GM18520 (cell line): ENCODE data around the gene IL36RN.
"Not testable (repeated sequence)": the region's sequence is repeated elsewhere in the genome, so short reads cannot be mapped to it uniquely, and the experiment has no call there.

Experiments
- ATAC-seq: cut with Tn5 transposase; IDR thresholded peaks from one replicate; pipeline ENCODE4 v1.9.1; 2021; ENCODE audit not compliant: unreplicated experiment

The IL36RN gene

DNA sequence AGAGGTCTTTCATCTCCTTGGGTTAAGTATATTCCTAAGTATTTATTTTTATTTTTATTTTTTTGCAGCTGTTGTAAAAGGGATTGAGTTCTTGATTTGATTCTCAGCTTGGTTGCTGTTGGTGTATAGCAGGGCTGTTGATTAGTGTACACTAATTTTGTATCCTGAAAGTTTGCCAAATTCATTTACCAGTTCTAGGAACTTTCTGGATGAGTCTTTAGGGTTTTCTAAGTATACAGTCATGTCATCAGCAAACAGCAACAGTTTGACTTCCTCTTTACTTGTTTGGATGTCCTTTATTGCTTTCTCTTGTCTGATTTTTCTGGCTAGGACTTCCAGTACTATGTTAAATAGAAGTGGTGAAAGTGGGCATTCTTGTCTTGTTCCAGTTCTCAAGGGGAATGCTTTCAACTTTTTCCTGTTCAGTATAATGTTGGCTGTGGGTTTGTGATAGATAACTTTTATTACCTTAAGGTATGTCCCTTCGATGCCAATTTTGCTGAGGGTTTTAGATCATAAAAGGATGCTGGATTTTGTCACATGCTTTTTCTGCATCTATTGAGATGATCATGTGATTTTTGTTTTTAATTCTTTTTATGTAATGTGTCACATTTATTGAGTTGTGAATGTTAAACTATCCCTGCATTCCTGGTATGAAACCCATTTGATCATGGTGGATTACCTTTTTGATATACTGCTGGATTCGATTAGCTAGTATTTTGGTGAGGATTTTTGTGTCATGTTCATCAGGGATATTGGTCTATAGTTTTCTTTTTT, 38.0 kb downstream of the IL36RN start:
- not testable (repeated sequence) for ATAC-seq

DNA sequence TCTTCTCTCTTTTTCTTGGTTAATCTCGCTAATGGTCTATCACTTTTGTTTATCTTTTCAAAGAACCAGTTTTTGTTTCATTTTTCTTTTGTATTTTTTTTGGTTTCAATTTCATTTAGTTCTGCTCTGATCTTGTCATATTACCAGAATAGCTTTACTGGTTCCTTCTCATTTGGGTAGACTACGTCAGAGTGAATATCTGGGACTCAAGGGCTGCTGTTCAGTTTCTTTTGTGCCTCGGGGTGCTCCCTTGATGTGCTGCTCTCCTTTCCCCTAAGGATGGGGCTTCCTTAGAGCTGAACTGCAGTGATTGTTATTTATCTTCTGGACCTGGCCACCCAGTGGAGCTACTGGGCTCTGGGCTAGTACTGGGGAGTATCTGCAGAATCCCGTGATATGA, 39.0 kb downstream of the IL36RN start:
- peak; percentile 45 for ATAC-seq

DNA sequence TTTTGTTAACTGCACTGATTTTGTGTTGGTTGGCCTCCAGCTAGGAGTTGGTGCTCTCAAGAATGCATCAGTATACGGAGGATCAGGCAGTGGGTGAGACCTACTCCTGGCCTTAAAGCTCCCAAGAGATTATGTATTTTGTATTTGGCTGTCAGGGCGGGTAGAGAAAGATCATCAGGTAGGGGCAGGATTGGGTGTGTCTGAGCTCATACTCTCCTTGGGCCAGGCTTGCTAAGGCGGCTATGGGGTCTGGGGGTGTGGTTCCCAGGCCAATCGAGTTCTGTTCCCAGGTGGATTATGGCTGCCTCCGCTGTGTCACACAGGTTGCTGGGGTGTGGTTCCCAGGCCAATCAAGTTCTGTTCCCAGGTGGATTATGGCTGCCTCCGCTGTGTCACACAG, 39.5 kb downstream of the IL36RN start:
- no peak for ATAC-seq

DNA sequence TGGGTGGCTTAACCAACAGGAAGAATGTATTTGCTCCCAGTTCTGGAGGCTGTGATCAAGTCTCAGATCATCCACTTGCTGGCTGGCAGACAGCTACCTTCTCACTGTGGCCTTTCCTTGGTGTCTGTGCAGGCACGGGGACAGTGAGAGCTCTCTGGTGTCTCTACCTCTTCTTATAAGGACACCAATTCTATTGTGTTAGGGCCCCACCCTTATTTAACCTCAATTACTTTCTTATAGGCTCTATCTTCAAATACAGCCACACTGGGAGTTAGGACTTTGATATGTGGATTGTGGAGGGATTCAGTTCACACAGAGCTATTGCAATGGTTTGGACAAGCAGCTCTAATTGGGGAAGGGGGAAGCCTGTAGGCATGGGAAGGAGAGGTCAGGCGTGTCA, 43.1 kb downstream of the IL36RN start:
- no peak for ATAC-seq

DNA sequence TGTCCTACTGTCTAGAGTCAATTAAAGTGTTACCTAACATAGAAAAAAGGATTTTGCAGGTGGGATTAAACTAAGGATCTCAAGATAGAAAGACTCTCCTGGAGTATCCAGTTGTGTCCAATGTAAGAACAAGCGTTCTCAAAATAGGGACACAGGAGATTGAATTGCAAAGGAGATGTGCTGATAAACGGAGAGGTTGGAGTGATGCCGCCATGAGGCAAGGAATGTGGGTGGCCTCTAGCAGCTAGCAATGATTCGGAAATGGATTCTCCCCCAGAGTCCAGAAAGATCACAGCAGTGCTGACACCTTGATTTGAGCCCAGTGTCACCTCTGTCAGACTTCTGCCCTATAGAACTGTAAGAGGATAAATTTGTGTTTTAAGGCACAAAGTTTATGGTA, 44.3 kb downstream of the IL36RN start:
- no peak for ATAC-seq

DNA sequence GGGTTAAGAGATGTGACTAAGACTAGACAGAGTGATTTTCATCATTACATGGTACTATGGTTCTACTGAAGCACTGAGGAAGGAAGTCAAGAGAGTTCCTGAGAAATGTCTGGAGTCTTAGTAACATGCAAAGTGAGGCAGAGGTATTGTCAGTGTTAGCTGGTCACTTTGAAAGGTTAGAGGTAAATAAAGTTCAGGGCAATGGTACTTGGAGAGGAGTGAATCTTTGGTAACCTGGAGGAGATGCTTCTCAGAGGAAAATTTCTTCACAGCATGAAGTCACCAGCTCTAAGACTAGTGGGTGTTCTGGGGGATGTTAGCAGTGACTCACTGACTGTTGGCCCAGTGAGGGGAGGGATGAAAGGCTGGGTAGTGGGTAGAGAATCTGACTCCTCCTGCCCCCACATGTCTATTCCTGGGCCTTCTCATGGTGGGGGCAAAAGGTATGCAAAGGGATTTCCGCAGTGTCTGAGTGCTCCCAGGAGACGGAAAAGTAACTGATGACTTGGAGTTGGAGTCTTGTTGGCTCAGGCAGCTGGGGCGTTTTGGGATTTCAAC, 45.1 kb downstream of the IL36RN start:
- no peak for ATAC-seq

DNA sequence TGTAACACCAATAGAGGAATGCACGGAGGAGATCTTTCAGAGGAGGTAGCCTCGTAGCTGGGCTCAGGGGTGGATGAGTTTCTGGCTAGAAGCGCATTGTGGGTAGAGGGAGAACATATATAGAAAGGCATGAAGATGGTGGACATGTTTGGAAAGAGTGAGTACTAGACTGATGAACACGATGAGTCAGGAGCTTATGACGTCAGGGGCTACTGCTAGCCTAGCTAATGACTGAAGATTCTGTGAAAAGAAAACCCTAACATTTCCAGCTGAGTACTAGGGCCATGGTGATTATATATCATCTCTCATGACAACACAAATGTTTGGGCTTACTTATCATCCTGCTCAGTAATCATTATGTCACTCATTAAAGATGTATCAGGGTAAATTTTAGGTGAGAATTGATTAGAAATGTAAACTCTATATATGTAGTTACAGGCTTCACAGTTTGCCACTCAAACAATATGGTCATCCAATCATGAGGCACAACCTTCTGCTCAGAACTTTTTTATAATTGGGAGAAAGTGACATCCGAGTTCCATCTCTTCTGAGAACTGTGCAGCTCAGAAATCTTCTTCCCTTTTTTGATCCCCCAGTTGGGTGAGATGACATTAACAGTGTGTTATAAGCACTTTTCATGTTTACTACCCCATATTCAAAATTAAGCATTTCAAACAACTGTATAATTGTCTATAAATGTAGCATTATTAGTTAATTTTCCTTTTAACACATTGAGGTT, 46.2 kb downstream of the IL36RN start:
- no peak for ATAC-seq

DNA sequence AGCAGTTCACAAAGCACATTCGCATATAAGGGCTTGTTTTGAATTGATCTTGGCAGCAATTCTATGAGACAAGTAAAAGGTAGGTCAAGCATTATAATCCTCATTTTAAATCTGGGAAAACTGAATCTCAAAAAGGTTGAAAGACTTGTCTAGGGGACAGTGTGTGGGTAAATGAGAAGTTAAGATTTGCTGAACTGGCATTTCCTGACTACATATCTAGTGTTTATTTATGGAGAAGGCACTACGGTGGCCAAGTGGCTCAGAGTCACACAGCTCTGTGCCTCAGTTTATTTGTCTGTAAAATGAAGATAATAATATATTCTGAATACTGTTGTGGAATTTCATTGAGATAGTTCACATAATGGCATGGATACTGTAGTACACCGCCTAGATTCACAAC, 52.1 kb downstream of the IL36RN start:
- no peak for ATAC-seq

DNA sequence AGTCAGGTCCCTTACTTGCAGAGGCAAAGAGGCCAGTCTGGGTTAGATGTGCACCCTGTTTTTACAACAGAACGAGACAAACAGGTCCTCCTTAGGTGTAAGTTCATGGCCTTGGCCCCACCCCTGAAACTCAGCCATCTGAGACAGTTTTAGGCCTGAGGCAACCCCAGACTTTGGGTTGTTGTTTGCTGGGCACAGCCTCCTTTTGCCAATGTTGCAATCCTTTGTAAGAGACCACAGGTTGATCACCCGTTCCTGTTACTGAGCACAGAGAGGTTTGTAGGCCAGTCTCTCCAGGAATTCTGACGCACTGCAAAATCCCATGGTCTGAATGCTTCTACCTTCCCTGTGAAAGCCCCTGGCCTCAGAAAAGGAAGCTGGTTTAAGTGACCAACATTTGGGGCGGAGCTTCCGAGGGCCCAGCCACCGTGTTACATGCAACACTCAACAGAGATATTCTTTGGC, 52.9 kb downstream of the IL36RN start:
- ATAC-seq, result no peak

DNA sequence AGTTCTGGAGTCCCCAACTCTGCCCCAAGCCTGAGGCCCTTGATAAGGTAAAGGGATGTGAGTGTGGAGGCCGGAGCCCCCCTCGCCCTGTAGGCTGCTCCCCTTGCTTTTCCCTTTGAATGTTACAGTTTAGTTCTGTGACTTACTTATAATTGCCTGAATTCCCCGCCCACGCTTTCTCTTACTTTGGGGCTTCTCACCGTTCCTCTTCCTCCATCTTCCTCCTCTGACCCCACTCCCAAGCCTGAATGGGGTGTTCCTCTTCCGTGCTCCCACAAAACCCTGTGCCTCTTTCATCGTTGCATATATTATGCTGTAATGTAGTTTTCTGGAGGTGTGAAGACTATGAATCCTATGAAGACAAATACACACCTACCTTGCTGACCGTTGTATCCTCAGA, 53.4 kb downstream of the IL36RN start:
- no peak for ATAC-seq

DNA sequence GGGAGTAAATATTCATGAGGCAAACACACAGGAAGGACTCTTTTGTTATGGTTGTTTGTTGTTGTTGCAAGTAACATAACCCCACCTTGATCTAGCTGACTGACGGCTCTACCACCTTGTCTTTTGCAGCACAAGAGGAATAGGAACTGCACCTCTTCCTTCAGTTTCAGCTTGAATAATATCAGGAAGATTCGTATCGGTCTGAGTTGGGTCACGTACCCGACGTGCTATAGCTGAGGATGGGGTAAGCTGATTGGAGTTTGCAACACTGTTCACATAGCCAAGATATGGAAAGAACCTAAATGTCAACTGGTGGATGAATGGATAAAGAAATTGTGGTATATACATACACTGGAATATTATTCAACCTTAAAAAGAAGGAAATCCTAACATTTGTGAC, 53.9 kb downstream of the IL36RN start:
- no peak for ATAC-seq

DNA sequence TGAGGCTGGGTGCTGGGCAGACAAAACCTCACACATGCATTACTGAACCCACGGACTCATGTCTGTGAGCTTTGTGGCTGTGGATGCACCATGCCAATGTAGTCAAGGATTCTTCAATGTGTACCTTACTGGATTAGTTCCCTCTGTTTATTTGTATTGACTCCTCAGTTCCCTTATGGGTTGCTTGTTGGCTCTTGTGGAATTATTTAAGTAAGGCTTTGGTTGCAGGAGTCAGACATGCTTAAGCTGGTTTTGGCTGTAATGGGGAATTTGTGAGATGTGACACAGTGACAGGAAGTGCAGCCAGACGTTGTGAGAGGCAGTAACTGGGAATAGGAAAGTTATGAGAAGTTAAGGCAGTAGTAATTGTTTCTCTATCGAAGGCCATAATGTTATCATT, 54.8 kb downstream of the IL36RN start:
- ATAC-seq, result no peak
